Neural progenitor cell (in vitro differentiated cells): ENCODE measurements around the gene RAET1E. TPM values are rescaled to one million over a fixed set of nuclear protein-coding genes. Genes with fewer than 3 reads are reported as not detected.

Experiments
- DNase-seq: peaks from one replicate; pipeline ENCODE4 v3.0.0-alpha.2; 2016; ENCODE audit warnings: low spot score
- H2AFZ ChIP-seq: fragments of 200-600 bp; sonication (generic); replicated peaks from 2 replicates; pipeline ENCODE4 v1.6.1; 2016; ENCODE audit warnings: antibody characterized with exemption
- H3F3A ChIP-seq: fragments of 200-600 bp; sonication (generic); 2 replicates; pipeline ENCODE4 v1.6.1; 2016; ENCODE audit warnings: antibody characterized with exemption, low read depth
- H3K27ac ChIP-seq: fragments of 200-600 bp; sonication (generic); 2 replicates; pipeline ENCODE4 v1.5.1; 2016; ENCODE audit warnings: mild to moderate bottlenecking
- H3K27me3 ChIP-seq: fragments of 200-600 bp; sonication (generic); 2 replicates; pipeline ENCODE4 v1.6.1; 2016; ENCODE audit warnings: mild to moderate bottlenecking, moderate library complexity
- H3K36me3 ChIP-seq: fragments of 200-600 bp; sonication (generic); 2 replicates; pipeline ENCODE4 v1.5.1; 2016
- H3K4me1 ChIP-seq: fragments of 200-600 bp; sonication (generic); 2 replicates; pipeline ENCODE4 v1.6.1; 2016; ENCODE audit warnings: mixed run types
- H3K4me2 ChIP-seq: fragments of 200-600 bp; sonication (generic); 2 replicates; pipeline ENCODE4 v1.6.1; 2016
- H3K4me3 ChIP-seq: fragments of 200-600 bp; sonication (generic); 2 replicates; pipeline ENCODE4 v1.5.1; 2016
- H3K79me2 ChIP-seq: fragments of 200-600 bp; sonication (generic); 2 replicates; pipeline ENCODE4 v1.6.1; 2016; ENCODE audit warnings: low read depth
- H3K9ac ChIP-seq: fragments of 200-600 bp; sonication (generic); 2 replicates; pipeline ENCODE4 v1.6.1; 2016
- H3K9me3 ChIP-seq: fragments of 200-600 bp; sonication (generic); 2 replicates; pipeline ENCODE4 v1.5.1; 2016; ENCODE audit warnings: low read depth
- H4K20me1 ChIP-seq: fragments of 200-600 bp; sonication (generic); 2 replicates; pipeline ENCODE4 v1.6.1; 2016; ENCODE audit warnings: low read depth
- H3K27ac Mint-ChIP-seq: 3 replicates; pipeline ENCODE4 v1.8.0; 2021; ENCODE audit warnings: mixed read lengths
- H3K27me3 Mint-ChIP-seq: 2 replicates; pipeline ENCODE4 v1.8.0; 2022; ENCODE audit warnings: low read depth, mild to moderate bottlenecking, inconsistent platforms, moderate library complexity, mixed read lengths; ENCODE audit not compliant: insufficient read depth
- H3K36me3 Mint-ChIP-seq: 3 replicates; pipeline ENCODE4 v1.8.0; 2021; ENCODE audit warnings: mixed read lengths
- H3K4me1 Mint-ChIP-seq: 3 replicates; pipeline ENCODE4 v1.8.0; 2021; ENCODE audit warnings: mixed read lengths
- H3K4me3 Mint-ChIP-seq: 3 replicates; pipeline ENCODE4 v1.8.0; 2021; ENCODE audit warnings: mild to moderate bottlenecking, moderate library complexity, mixed read lengths
- H3K9me3 Mint-ChIP-seq: 3 replicates; pipeline ENCODE4 v1.8.0; 2020; ENCODE audit warnings: mixed read lengths
- EZH2 ChIP-seq: fragments of 200-600 bp; sonication (generic); IDR thresholded peaks from 2 replicates; pipeline ENCODE4 v1.6.1; 2017; ENCODE audit warnings: antibody characterized with exemption, mild to moderate bottlenecking, moderate library complexity
- EZH2phosphoT487 ChIP-seq: fragments of 200-600 bp; sonication (generic); IDR thresholded peaks from 2 replicates; pipeline ENCODE4 v1.6.1; 2017; ENCODE audit warnings: antibody characterized with exemption
- total RNA-seq: library from RNA; depleted of rRNA; stranded (reverse); fragments of >200 nt; gene quantifications from 2 replicates; pipeline ENCODE4 v1.2.3, GENCODE V29; 2015; ENCODE audit warnings: low replicate concordance
- TF ChIP-seq, protein P1 (sequence below): fragments of 200-600 bp; sonication (generic); IDR thresholded peaks from 2 replicates; pipeline ENCODE4 v1.5.1; 2017; ENCODE audit warnings: antibody characterized with exemption, mild to moderate bottlenecking

The RAET1E gene
- total RNA-seq, 1 donor from 2014 or later: not detected

GRCh38 chr6:149861603-149862423 is 36.1 kb downstream of the RAET1E start:
- no peak overlapping the region for H3K9ac ChIP-seq
- H3K27ac Mint-ChIP-seq: no peak overlapping the region
- DNase-seq: no peak
- H3K4me1 Mint-ChIP-seq: peaks cover 39% of the 10 kb centered on the region
- H3K36me3 ChIP-seq: no peaks in the 10 kb centered on the region
- peaks cover 11% of the 10 kb centered on the region for H3F3A ChIP-seq
- peaks cover 37% of the 10 kb centered on the region for H3K27me3 ChIP-seq
- H3K9me3 Mint-ChIP-seq: peaks cover 2% of the 10 kb centered on the region
- H3K27ac ChIP-seq: no peak overlapping the region
- H3K27me3 Mint-ChIP-seq: peaks cover 4% of the 10 kb centered on the region
- H3K4me3 ChIP-seq: no peak overlapping the region
- no peak overlapping the region for H3K4me2 ChIP-seq
- no peaks in the 10 kb centered on the region for H3K9me3 ChIP-seq
- H2AFZ ChIP-seq: no peak overlapping the region
- peaks cover 3% of the 10 kb centered on the region for H4K20me1 ChIP-seq
- no peaks in the 10 kb centered on the region for H3K4me1 ChIP-seq
- H3K79me2 ChIP-seq: no peaks in the 10 kb centered on the region
- H3K36me3 Mint-ChIP-seq: peaks cover 7% of the 10 kb centered on the region
- TF ChIP-seq, protein P1, sequence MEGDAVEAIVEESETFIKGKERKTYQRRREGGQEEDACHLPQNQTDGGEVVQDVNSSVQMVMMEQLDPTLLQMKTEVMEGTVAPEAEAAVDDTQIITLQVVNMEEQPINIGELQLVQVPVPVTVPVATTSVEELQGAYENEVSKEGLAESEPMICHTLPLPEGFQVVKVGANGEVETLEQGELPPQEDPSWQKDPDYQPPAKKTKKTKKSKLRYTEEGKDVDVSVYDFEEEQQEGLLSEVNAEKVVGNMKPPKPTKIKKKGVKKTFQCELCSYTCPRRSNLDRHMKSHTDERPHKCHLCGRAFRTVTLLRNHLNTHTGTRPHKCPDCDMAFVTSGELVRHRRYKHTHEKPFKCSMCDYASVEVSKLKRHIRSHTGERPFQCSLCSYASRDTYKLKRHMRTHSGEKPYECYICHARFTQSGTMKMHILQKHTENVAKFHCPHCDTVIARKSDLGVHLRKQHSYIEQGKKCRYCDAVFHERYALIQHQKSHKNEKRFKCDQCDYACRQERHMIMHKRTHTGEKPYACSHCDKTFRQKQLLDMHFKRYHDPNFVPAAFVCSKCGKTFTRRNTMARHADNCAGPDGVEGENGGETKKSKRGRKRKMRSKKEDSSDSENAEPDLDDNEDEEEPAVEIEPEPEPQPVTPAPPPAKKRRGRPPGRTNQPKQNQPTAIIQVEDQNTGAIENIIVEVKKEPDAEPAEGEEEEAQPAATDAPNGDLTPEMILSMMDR: no peak
- no peak for TF ChIP-seq EZH2phosphoT487
- TF ChIP-seq EZH2: no peak
- H3K4me3 Mint-ChIP-seq: peak overlapping the region; percentile 73

GRCh38 chr6:149860834-149861602 is 36.9 kb downstream of the RAET1E start:
- peaks cover 7% of the 10 kb centered on the region for H3K36me3 Mint-ChIP-seq
- no peaks in the 10 kb centered on the region for H3K36me3 ChIP-seq
- H3K4me2 ChIP-seq: no peak overlapping the region
- H3K4me1 Mint-ChIP-seq: peaks cover 39% of the 10 kb centered on the region
- H3K9me3 Mint-ChIP-seq: peaks cover 2% of the 10 kb centered on the region
- H3K79me2 ChIP-seq: no peaks in the 10 kb centered on the region
- TF ChIP-seq EZH2 (no peak), EZH2phosphoT487 (no peak)
- TF ChIP-seq, protein P1: no peak
- DNase-seq: peak; percentile 34
- peaks cover 11% of the 10 kb centered on the region for H3F3A ChIP-seq
- H3K4me3 Mint-ChIP-seq: peak overlapping the region; percentile 73
- no peak overlapping the region for H2AFZ ChIP-seq
- no peak overlapping the region for H3K4me3 ChIP-seq
- no peak overlapping the region for H3K27ac ChIP-seq
- no peaks in the 10 kb centered on the region for H3K9me3 ChIP-seq
- H3K27me3 ChIP-seq: peaks cover 37% of the 10 kb centered on the region
- H4K20me1 ChIP-seq: peaks cover 3% of the 10 kb centered on the region
- H3K27ac Mint-ChIP-seq: peak overlapping the region; percentile 88
- no peak overlapping the region for H3K9ac ChIP-seq
- H3K27me3 Mint-ChIP-seq: peaks cover 4% of the 10 kb centered on the region
- no peaks in the 10 kb centered on the region for H3K4me1 ChIP-seq

DNA sequence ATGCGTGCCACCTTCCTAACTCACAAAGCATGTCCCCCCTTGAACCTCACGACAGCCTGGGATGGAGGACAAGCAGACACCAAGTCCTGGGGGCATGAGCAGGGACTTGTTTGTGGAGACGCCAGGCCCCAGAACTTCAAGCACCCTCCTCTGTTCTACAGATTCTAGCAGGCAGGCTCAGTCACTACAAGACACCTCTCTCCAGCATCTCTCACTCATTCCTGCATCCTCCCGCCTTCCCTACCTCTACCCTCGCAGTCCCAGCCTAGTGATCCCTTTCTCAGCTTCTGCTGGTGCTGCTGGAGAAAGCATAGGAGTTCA is 37.4 kb downstream of the RAET1E start:
- peak overlapping the region; percentile 45 for H3K27ac Mint-ChIP-seq
- H3K27me3 ChIP-seq: peaks cover 37% of the 10 kb centered on the region
- no peaks in the 10 kb centered on the region for H3K4me1 ChIP-seq
- H3K4me3 ChIP-seq: no peak overlapping the region
- no peak overlapping the region for H3K27ac ChIP-seq
- H3K9me3 ChIP-seq: no peaks in the 10 kb centered on the region
- H4K20me1 ChIP-seq: peaks cover 3% of the 10 kb centered on the region
- no peaks in the 10 kb centered on the region for H3K36me3 ChIP-seq
- peaks cover 2% of the 10 kb centered on the region for H3K9me3 Mint-ChIP-seq
- H3K4me2 ChIP-seq: no peak overlapping the region
- H3K79me2 ChIP-seq: no peaks in the 10 kb centered on the region
- TF ChIP-seq EZH2phosphoT487 (no peak), EZH2 (no peak)
- TF ChIP-seq, protein P1: no peak
- H3K36me3 Mint-ChIP-seq: peaks cover 7% of the 10 kb centered on the region
- H2AFZ ChIP-seq: no peak overlapping the region
- H3K4me3 Mint-ChIP-seq: peak overlapping the region; percentile 73
- peaks cover 11% of the 10 kb centered on the region for H3F3A ChIP-seq
- no peak overlapping the region for H3K9ac ChIP-seq
- peaks cover 43% of the 10 kb centered on the region for H3K4me1 Mint-ChIP-seq
- peaks cover 4% of the 10 kb centered on the region for H3K27me3 Mint-ChIP-seq
- no peak for DNase-seq
